Measurements from ENCODE around the gene HCCS. TPM values are rescaled to one million over a fixed set of nuclear protein-coding genes. Genes with fewer than 3 reads are reported as not detected.

HCCS gene
- 40.0 and 45.2 TPM in 2 replicates for total RNA-seq (2014; rRNA removed; shearing (Covaris generic))

DNA sequence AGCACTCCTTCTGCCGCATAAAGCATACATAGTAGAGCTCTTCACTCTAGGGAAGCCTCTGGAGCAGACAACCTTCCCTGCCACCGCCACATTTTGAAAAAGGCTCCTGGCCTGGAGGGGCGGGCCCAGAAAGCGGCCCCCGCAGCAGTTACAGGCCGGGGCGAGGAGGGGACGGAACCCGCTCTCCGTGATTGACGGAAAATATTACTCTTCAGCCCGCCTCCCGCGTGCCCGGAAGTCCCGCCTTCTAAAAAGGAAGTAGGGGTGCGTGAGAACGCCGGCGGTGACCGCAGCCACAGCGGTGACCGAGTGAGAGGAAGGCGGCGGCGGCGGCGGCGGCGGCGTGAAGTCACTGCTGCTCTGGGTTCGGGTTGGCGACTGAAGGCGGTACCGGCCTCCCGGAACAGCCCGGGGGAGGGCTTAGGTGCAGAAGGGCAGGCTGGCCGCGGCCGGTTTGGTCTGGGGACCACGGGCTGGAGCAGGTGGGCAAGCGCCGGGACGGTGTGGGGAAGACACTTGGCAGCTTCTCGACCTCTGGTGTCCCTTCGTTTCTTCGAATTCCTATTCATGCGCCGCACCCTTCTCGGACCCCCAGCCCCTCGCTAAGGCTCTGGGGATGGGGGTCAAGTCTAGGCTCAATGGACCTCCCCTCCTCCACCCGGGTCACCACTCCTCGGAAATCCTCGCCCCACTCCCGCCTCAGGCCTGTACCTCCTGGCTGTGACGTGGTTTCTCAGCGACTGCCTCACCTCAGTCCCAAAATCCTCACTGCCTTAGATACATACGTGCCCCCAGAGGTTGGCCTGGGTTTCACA lies at the start of gene HCCS:
HCCS (plus strand) TSS at position 296 of the 815 bp plus-strand sequence. CDS start 729 bp downstream, outside the sequence.

Small RNA genes lying within 50 kb of the gene (small RNA-seq; reads per million reads assigned to genes)
- not detected for gene RF00019
- gene RF02271 = not detected

Other genes with a start within 250 kb of the HCCS start
- not detected in 2 replicates for gene AMELX, start 182.1 kb downstream of the HCCS start, total RNA-seq (2014; rRNA removed; shearing (Covaris generic))

Measured in A375 (cell line).